Measurements from ENCODE around the gene JADE1.

The JADE1 gene

DNA sequence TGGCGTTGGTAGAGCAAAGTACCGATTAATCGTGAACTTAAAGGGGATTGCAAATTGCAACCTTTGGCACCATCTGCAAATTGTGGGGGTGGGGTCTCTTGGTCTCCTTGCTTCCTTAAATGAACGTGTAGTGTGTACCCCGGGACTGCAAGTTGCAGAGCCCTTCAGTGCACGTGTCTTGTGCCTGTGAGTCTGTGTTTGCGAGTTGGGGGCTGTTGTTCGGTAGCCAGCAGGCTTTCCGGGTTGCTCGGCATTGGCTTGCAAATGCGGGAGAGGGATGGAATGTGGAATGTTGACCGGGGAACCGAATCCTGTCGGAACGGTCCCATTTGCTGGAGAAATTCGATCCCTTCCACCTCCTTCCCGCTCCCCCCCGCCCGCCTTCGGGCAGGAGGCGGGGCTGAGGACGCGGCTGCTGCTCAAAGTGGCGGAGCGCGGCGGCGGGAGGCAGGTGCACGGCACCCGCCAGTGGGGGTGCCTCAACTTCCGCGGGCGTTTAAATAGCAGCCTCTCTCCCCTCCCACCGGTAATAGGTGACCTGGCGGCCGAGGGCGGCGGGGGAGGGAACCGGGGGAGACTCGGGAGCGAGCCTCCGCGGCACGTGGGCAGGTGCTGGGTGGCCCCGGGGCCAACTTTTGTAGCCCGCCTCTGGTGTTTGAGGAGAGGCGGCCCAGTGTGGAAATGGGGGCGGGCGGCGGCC, 1.5 kb downstream of the JADE1 start:
- DNase-seq = peak; percentile 29

DNA sequence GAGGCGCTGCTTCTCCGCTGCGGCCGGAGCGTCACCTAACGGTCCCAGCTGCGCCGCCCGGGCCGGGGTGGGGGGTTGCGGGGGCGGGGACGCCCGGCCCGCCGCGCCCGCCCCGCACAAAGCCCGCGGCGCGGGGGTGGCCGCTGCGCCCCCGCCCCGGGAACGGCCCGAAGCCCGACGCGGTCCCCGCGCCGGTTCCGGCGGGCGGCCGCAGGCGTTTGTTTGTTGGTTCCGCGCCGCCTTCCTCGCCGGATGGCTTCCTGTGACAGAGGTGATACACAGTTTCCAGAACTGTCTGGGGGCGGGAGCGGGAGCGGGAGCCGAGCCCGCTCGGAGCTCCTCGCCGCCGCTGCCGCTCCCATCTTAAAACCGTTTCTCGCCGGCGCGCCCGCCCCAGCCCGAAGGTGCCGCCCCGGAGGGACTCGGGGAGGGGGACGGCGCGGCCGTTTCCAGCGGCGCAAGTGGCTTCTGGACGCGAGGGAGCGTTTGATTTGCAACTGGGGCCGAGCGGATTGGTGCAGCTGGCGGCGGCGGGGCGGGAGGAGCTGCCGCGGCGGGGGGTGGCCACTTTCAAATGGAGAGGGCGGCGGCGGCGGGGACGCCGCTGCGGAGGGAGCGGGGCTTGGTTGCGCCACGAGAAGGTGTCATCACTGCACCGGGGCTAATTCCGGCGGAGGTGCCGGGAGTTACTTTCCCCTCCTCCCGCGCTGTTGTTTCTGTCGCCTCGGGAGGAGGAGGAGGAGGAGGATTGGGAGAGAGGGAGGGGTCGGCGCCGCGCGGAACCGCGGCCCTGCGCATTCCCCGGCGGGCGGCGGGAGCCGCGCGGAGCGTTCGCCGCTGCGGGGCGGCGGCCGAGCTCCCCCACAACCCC, 2.3 kb downstream of the JADE1 start:
- no peak for DNase-seq

DNA sequence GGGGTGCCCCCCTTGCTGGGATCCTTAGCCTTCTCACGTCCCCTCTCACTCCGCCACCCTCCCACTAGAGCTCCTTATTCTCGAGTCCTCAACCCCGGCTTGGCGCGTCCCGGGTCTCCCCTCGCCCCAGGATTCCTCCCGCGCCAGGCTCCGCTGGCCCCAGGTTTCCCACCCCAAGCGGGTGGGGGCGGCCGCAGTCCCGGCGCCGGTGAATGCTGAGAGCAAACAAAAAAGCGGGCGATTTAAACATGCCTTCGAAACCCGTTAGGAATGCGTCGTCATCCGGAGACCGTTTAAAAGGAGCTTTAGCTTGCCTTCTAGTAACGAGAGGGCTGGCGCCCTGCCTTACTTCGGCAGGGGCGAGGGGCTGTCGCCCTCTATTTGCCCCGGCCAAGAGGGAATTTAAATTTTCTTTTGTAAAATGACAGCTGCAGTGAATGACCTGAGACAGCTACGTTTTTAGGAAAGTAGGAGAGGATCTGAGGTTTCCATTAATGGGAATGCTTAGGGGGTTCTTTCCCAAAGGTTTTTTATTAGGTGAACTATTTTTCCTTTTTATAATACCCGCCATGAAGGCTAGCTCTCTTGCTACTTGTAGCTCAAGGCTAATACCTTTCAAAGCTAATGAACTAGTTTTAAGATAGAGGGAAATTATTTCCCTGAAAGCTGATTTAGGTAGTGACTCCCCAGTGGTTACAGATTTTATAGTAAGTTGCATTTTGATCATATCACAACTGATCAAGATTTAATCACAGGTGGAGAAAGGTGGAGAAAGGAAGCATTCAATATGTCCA, 3.1 kb downstream of the JADE1 start:
- no peak for DNase-seq

DNA sequence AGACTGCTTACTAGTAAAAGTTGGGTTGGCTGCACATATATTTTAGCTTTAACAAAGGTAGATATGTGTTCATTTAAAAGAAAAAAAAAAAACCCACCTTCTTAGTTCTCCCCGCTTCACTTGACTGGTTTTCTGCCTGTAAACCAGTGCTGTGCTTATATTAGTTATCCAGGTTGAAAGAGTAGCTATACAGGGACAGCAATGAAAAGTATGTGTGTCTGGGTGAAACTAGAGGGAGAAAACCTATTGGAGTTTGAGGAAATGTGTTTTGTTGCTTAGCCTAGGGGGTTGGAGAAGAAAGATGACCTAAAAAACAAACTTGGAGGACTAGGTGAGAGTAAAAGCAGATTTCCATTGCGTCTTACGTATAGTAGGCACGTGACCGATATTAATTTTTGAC, 4.5 kb downstream of the JADE1 start:
- no peak for DNase-seq

DNA sequence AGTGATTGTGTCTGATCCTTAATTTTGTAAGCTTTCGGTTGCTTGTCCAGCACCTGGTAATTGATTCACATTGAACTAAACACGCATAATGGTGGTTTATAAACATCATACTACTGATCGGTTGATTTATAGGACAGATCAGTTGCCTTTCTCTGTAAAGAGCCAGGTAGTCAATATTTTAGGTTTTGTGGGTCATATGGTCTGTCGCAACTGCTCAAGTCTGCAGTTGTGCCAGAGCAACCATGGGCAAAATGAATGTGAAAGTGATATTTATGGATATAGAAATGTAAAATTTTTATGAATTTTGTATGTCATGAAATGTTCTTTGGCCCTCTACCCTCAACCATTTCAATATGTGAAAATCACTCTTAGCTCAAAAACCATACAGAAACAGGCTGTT, 8.9 kb downstream of the JADE1 start:
- DNase-seq = no peak

DNA sequence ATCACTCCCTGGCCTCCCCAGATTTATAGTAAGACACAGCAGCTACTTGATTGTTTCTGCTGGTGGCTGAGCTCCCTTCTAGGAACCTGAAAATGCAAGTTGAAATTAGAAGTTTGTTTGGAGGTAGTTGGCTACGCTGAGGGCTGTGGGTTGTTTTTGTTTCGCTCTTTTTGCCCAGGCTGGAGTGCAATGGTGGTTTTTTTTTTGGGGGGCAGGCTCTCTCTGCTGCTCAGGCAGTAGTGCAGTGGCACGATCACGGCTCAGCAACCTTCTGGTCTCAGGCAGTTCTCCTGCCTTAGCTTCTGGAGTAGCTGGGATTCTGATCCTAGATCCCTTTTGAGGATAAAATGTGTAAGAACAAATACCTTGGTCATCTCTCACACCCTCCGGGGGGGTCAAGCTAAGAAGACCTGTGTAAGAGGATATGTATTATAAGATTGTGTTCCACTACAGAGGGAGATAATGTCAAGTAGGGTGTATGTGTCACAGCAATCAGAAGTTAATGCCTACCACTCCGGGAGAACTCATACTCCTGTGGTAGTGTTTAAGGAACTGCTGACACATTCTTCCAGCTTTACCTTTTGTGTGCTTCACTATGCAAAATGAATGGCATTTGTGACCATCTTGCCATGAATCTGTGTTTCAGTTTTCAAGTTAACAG, 9.7 kb downstream of the JADE1 start:
- no peak for DNase-seq

DNA sequence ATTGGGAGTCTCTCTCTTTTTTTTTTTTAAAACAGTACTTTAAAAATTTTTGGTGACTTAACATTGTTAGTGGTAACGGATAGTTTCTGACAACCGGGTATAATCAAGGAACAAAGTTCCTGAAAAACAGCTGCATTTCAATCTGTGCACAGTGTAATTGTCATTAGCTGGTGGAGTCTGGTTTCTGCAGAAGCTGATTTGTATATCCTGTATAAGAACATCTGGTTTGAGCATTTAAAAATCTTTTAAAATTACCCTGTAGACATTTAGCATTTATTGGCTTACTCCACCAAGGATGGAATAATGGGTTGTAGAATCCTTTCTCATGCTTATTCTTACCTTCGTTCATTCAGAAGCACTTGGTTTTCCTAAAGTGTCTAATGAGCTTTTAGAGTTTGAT, 11.2 kb downstream of the JADE1 start:
- no peak for DNase-seq

DNA sequence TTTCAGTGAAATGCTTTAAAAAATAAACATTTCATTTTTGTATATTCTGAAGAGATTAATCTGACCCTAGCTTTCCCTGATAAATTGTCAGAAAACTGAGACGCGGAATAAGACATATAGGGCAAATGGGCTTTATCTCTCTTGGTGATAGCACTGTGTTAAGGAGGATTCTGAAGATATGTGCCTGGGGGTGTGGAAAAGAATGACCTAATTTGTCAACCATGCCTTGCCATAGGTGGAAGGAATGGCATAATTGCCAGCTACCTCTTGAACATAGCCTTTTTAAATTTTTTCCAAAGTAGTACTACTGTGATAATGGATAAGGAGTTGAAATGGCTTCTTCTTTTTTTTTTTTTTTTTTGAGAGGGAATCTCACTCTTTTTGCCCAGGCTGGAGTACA, 11.7 kb downstream of the JADE1 start:
- no peak for DNase-seq

DNA sequence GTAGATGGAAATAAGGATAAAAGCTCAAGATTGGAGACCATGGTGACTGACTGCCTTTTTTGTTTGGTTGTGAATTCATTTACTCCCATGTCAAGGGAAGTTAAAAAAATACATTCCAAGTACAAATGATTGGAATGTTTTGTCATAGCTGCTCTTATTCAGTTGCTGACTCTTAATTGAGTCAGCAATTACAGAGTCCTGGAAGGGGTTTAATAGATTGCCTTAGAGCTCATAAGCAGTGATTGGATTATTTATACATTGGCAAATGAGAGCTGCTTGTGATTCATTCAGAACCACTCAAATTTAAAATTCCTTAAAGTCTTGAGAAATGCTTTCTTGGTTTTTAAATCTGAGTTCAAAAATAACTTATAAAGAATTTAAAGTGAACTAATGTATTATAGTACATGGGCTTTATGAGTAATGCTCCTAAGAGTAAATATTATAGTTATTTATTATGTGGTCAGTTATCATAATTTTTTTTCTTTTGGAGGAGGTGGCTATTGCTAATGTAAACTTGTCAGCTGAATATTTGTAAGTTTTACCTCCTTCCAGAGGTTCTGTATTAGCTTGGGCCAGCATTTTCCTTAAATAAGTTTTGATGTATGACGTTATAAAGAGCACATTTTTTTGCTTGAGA, 13.6 kb downstream of the JADE1 start:
- no peak for DNase-seq

DNA sequence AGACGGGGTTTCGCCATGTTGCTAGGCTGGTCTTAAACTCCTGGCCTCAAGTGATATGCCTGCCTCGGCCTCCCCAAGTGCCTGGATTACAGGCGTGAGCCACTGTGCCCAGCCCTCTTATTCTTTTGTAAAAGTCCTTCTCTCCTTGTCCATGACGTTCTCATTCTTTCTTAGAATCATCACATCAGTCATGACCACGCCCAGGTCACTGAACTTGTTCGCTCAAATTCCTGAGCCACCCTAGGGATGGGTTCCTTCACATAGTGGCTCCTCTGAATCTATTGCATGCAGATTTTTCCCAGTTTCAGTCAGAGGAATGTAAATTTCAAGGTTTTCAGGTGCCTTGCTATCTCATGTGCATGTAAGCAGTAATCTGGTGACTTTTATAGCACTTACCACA, 15.7 kb downstream of the JADE1 start:
- no peak for DNase-seq

DNA sequence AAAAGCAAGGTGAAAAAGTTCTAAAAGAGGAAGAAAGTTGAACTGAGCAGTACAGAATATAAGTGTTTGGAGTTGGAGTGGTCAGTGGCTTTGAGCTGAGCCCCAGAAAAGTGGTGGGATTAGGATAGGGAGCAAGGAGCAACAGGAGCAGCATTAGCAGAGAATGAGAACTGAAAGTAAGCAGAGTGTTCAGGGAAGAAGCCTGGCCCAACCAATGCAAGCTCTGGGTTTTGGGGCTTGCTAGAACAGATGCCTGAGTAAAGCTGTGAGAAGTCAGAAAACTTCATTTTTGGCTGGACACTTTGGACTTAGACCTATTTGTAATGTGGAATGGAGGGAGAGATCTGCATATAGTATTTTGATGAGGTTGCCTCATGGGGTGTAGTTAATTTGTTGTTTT, 17.8 kb downstream of the JADE1 start:
- no peak for DNase-seq

DNA sequence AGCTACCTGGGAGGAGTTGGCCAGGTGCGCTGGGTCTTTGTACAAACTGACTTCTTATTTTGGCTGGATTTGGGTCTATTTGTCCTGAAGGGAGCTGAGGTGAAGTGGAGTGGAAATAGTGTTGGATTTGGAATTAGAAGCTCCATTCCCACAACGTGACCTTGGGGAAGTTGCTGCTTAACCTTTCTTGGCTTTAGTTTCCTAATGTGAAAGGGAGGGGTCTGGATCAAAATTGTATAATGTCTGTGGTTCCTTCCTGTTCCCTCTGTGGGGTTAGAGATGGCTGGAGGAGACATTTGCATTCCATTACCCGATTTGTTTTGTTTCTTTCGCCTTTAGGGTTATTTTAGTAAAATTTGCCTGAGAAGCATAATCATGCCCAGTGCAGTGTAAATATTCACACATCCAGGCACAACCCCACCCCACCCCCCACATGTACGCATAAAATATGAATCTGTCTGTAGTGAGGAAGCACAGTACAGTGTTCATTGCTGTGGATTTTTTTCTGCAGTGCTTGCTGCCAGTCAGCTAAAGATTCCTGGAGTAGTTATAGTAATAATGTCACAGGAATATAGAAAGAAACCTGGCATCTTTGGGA, 21.5 kb downstream of the JADE1 start:
- DNase-seq = no peak

DNA sequence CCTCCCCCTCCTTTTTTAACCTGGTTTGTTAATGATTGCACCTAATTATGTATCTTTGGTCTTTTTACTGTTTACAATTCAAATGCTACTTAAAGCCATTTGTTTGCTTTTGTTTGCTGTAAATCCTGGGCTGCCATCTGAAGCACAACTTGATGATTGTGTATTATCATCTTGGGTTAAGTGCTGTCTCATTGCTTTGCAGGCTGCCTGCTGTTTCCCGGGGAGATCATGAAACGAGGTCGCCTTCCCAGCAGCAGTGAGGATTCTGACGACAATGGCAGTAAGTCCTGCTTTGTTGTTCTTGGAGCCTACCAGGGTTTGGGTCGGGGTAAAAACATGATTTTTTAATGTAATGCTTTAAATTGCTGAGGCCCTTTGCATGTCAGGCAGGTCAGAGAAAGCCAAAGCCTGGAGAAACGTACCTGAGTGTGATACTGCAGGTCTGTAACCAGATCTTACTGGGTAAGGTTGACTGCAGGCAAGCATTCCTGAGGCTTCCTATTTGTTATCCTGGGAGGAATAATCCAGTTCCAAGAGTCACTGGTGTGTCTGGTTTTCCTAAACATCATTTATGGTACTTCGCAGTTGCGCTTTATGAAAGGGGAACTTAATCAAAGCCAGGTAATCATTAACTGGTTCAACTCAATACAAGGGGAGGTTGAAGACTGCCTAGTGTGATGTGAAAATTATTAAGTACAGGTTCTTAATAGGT, 22.2 kb downstream of the JADE1 start:
- no peak for DNase-seq

DNA sequence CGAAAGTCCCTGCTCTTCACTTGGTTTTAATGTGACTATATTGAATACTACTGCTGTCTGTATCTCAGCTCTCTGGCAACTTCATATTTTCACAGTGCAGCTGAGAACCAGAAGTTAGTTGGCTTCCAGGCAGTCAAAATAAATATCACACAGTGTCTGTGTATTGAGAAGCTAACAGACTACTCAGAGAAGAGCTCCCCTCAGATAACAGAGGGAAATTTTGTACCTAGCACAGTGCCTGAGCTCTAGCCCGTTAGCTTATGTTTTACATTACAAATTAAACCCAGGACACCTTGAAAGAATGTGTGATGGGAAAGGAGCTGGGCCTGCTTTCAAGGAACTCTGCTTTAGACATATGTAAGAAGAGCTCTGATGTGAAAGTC, 22.7 kb downstream of the JADE1 start:
- no peak for DNase-seq

DNA sequence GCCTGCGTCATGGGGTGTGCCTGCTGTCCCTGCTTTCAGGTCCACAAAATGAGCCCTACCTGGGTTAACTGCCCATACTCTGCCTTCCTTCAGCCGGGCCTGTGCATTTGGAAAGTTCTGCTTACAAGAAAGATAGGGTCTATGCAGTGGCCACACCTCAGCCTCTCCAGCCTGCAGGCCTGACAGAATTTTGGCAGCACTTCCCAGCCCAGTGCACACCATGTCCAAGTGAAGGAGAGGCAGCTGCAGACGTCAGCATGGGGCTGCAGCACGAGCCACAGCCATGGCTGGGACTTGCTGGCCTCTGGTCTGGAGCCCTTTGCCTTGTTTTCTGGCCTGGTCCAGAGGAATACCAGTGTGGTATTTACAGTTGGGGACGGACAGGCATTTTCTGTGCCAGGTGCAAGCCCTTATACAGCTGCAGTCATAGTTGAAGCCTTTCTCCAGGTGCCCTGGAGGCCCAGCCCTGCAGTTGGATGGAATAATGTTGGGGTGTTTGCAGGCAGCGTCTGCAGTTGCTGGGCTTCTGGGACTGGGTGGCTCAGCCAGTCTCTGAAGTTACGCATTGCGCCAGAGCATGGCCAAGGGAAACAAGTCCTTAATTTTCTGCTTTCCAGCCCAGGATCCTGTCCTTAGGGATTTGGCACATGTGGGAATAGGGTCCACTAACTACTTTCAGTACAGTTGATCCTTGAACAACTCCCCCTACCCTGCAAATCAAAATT, 26.2 kb downstream of the JADE1 start:
- DNase-seq = no peak

DNA sequence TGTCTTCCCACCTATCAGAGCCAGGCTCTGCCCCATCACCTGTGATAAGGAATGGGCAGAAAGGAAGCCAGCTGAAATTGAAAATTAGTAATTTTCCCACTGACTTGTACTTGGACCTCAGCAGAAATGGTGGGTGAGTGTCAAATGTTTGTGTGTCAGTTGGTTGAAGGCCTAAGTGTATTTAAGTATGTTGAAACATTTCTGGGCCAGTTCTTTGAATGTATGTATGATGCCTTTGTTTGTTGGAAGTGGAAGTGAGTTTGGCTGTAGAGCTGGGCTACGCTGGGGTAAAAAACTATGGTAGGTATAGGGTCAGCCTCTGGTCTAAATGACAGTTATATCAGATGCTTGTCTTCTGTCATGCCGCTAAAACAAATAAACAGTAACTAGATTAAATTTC, 27.7 kb downstream of the JADE1 start:
- DNase-seq = no peak

DNA sequence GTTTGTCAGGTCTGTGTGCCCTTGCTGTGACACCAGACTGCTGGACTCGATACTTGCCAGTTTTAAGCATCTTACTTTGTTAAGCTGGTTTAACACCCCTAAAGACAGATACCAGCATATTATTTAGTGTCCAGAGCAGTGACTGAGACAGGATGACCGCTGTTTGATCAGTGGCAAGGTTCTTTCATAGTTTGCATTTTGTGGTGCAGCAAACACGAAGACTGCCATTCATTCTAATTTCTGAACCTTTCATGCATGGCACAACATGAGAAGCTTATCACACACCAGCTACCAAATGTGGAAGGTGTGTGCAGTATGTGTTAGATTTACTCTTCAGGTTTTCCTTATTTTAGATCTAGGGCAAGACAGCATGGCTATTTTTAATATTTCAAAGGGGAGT, 28.2 kb downstream of the JADE1 start:
- DNase-seq = no peak

DNA sequence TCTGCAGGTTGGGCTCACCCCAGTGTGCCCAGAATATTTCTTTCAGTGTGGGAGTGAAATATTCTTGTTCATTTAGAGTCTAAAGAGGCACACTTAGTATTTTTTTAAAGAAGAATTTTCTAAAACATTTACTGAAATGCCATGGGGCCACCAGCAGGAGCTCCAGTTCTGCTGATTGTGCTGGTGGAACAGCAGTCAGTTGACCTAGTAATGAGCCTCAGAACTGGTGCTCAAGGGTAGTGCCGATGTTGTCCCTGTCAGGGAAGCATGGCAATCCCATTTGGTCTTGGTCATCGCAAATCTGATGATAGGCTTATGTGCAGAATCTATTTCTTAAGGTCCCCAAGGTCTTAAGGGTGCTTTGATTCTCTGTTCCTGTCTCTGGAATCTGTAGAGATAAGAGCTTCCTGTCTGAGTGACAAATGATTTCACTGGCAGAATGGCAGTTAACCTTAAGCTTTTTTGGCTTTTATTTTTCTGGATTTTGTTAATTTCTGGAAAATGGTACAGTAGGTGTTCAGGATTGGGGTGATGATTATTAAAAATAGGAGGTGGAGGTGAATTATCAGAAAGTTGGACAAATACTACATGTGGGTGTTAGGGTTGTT, 31.3 kb downstream of the JADE1 start:
- DNase-seq = no peak

DNA sequence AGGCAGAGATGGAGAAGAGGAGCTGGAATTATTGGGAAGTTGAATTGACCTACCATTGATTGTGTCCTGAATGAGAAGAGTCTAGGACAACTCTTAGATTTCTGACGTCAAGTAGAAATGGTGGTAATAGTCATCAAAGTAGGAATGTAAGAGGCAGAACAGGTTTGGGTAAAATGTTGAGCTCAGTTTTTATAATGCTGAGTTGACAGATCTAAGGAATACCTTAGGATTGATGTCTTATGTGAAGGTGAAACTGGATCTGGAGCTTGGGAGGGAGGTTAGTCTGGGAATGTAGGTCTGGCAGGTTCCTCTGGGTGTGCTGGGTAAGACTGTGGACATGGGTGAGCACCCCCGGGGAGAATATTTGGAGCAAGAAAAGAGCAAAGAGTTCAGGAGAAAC, 31.9 kb downstream of the JADE1 start:
- DNase-seq = no peak

DNA sequence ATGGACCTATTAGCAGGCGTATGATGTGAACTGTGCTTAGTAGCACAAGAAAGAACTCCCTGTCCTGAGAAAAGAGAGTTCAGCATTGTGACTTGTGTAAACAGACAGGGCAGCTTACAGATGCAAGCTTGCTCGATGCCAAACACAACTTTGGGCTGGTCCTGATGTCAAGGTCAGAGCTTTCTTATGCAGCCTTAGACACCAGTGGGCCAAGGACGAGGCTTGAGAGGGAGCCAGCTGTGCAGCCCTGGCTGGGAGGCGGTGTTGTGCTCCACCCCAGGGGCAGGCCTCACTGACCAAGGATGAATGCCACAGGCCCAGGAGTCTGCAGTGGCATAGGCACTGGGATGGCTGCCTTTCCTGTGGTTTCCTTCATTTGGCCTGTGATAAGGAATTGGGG, 35.4 kb downstream of the JADE1 start:
- DNase-seq = no peak
